ENCODE measurements around the gene PLXDC2. TPM values are rescaled to one million over a fixed set of nuclear protein-coding genes. Genes with fewer than 3 reads are reported as not detected.

The PLXDC2 gene
- total and polyA plus RNA-seq, 4 donors = 11.8 to 99.6 (median 40.8) TPM

DNA sequence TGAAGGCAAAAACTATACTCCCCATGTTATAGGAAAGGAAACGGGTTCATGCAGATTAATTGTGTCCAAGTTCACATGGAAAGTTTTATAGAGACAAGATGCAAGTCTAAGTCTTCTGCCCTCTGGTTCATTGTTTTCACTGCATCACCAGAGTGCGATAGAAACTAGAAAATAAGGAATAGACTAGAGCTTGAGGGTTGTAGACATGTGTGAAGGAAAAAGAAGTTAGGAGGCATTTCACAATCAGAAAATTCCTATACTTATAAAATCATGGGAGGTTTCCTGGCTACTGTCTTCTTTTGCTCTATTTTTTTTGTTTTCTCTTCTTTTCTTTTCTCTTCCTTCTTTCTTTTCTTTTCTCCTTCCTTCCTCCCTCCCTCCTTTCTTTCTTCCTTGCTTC is 329.8 kb downstream of the PLXDC2 start:
- ATAC-seq (ENCODE audit: insufficient read depth, low FRiP score) (no peak), DNase-seq (no peak)
- Histone ChIP-seq H3K9ac (ENCODE audit: insufficient read depth in 1 of 2, low read length in 2 of 2) (no peak overlapping the region), H3K36me3 (ENCODE audit: control insufficient read depth in 4 of 4, insufficient read depth in 4 of 4, low read length in 4 of 4) (peaks cover 0 to 19% (median 6%) of the 10 kb centered on the region in 4 donors), H3K4me1 (ENCODE audit: control insufficient read depth in 5 of 5, insufficient read depth in 5 of 5, low read length in 5 of 5) (peaks cover 0 to 4% (median 0%) of the 10 kb centered on the region in 5 donors), H3K4me3 (no peak overlapping the region), H3K27me3 (ENCODE audit: control insufficient read depth in 3 of 3, insufficient read depth in 3 of 3, low read length in 2 of 3) (no peaks in the 10 kb centered on the region), H3K27ac (ENCODE audit: low read depth in 1 of 2, low read length in 1 of 2) (no peak overlapping the region), H3K9me3 (ENCODE audit: control insufficient read depth in 4 of 4, insufficient read depth in 3 of 4, low read length in 3 of 4) (no peaks in the 10 kb centered on the region)
- 94 to 98% methylated on average over 2 of the region's 2 CpGs for WGBS, 2 donors
- TF ChIP-seq, protein P1, sequence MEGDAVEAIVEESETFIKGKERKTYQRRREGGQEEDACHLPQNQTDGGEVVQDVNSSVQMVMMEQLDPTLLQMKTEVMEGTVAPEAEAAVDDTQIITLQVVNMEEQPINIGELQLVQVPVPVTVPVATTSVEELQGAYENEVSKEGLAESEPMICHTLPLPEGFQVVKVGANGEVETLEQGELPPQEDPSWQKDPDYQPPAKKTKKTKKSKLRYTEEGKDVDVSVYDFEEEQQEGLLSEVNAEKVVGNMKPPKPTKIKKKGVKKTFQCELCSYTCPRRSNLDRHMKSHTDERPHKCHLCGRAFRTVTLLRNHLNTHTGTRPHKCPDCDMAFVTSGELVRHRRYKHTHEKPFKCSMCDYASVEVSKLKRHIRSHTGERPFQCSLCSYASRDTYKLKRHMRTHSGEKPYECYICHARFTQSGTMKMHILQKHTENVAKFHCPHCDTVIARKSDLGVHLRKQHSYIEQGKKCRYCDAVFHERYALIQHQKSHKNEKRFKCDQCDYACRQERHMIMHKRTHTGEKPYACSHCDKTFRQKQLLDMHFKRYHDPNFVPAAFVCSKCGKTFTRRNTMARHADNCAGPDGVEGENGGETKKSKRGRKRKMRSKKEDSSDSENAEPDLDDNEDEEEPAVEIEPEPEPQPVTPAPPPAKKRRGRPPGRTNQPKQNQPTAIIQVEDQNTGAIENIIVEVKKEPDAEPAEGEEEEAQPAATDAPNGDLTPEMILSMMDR (IDR thresholded peaks at IDR 0.05; ENCODE audit: control extremely low read depth, extremely low read depth) = no peak

DNA sequence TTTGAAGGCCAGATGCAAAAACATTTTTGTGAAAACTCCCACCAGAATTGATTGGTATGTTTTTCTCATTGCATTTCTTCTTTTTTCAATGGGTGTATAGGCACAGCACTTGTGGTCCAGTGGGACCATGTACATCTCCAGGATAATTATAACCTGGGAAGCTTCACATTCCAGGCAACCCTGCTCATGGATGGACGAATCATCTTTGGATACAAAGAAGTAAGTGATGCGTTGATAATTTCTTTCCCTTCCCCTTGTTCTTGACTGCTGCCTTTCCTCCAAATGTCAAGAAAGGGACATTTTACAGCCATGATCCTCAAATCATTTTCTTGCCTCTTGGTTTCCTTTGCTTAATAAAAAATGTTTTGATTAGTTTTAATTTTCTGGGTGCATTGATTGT is 331.5 kb downstream of the PLXDC2 start:
- Histone ChIP-seq H3K9ac (ENCODE audit: insufficient read depth in 1 of 2, low read length in 2 of 2) (no peak overlapping the region), H3K27me3 (ENCODE audit: control insufficient read depth in 3 of 3, insufficient read depth in 3 of 3, low read length in 2 of 3) (no peaks in the 10 kb centered on the region), H3K27ac (ENCODE audit: low read depth in 1 of 2, low read length in 1 of 2) (no peak overlapping the region), H3K4me3 (no peak overlapping the region), H3K9me3 (ENCODE audit: control insufficient read depth in 4 of 4, insufficient read depth in 3 of 4, low read length in 3 of 4) (no peaks in the 10 kb centered on the region), H3K4me1 (ENCODE audit: control insufficient read depth in 5 of 5, insufficient read depth in 5 of 5, low read length in 5 of 5) (peaks cover 0 to 4% (median 0%) of the 10 kb centered on the region in 5 donors), H3K36me3 (ENCODE audit: control insufficient read depth in 4 of 4, insufficient read depth in 4 of 4, low read length in 4 of 4) (peaks cover 0 to 19% (median 6%) of the 10 kb centered on the region in 4 donors)
- DNase-seq (no peak), ATAC-seq (ENCODE audit: insufficient read depth, low FRiP score) (no peak)
- WGBS, 2 donors = 91 to 92% methylated on average over 2 of the region's 2 CpGs
- TF ChIP-seq, protein P1 (IDR thresholded peaks at IDR 0.05; ENCODE audit: control extremely low read depth, extremely low read depth) = no peak

DNA sequence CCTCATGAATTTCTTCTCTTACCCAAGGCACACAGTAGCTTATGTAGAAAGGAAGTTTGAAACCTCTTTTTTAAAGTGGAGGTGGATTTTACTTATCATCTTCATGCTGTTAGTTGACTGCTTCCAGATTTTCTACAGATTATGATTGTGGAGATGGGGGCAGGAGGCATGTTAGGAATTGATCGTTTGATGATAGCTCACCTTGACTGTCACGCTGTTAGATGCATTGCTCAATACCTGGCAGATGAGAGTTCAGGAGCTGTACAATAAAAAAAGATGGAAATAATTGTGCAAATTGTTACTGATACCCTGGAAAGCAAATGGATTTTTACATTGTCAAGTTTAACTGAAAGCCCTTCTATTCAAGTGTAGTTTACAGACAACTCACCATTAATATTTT is 340.3 kb downstream of the PLXDC2 start:
- H3K27me3 ChIP-seq (ENCODE audit: control insufficient read depth in 3 of 3, insufficient read depth in 3 of 3, low read length in 2 of 3) = no peaks in the 10 kb centered on the region
- H3K4me1 ChIP-seq (ENCODE audit: control insufficient read depth in 5 of 5, insufficient read depth in 5 of 5, low read length in 5 of 5) = peaks cover 0 to 22% (median 0%) of the 10 kb centered on the region in 5 donors
- no peaks in the 10 kb centered on the region for H3K9me3 ChIP-seq (ENCODE audit: control insufficient read depth in 4 of 4, insufficient read depth in 3 of 4, low read length in 3 of 4)
- ATAC-seq (ENCODE audit: insufficient read depth, low FRiP score) = no peak
- TF ChIP-seq, protein P1 (IDR thresholded peaks at IDR 0.05; ENCODE audit: control extremely low read depth, extremely low read depth) = no peak
- H3K36me3 ChIP-seq (ENCODE audit: control insufficient read depth in 4 of 4, insufficient read depth in 4 of 4, low read length in 4 of 4) = peaks cover 0 to 13% (median 5%) of the 10 kb centered on the region in 4 donors
- H3K4me3 ChIP-seq = no peak overlapping the region
- no peak overlapping the region for H3K9ac ChIP-seq (ENCODE audit: insufficient read depth in 1 of 2, low read length in 2 of 2)
- H3K27ac ChIP-seq (ENCODE audit: low read depth in 1 of 2, low read length in 1 of 2) = no peak overlapping the region
- no peak for DNase-seq
- whole genome bisulfite sequencing, 2 donors = 96 to 99% methylated on average over 2 of the region's 2 CpGs

DNA sequence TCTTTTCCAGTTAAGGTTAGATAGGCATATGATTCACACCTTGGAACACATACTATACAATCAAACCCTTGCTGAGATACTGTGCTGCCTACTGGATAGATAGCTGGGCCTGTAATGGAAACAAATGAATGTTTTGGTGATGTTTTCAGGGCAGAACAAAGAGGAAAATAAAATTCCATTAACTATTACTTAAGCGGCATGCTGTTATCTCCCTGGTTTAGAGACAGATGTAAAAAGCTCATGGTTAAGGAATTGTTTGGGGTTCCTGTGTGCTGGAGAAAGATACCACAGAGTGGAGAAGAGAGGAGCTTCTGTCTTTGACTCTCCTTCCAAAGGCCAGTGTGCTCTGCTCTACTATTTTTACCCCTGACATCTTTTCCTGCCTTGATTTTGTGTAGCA is 341.1 kb downstream of the PLXDC2 start:
- H3K27ac ChIP-seq (ENCODE audit: low read depth in 1 of 2, low read length in 1 of 2) = no peak overlapping the region
- no peak overlapping the region for H3K4me3 ChIP-seq
- ATAC-seq (ENCODE audit: insufficient read depth, low FRiP score) = no peak
- WGBS, 2 donors = 93 to 100% methylated on average over 1 of the region's 1 CpG
- TF ChIP-seq, protein P1 (IDR thresholded peaks at IDR 0.05; ENCODE audit: control extremely low read depth, extremely low read depth) = no peak
- no peaks in the 10 kb centered on the region for H3K27me3 ChIP-seq (ENCODE audit: control insufficient read depth in 3 of 3, insufficient read depth in 3 of 3, low read length in 2 of 3)
- no peak overlapping the region for H3K9ac ChIP-seq (ENCODE audit: insufficient read depth in 1 of 2, low read length in 2 of 2)
- H3K36me3 ChIP-seq (ENCODE audit: control insufficient read depth in 4 of 4, insufficient read depth in 4 of 4, low read length in 4 of 4) = peaks cover 0 to 13% (median 5%) of the 10 kb centered on the region in 4 donors
- no peaks in the 10 kb centered on the region for H3K9me3 ChIP-seq (ENCODE audit: control insufficient read depth in 4 of 4, insufficient read depth in 3 of 4, low read length in 3 of 4)
- DNase-seq = no peak
- H3K4me1 ChIP-seq (ENCODE audit: control insufficient read depth in 5 of 5, insufficient read depth in 5 of 5, low read length in 5 of 5) = peaks cover 0 to 20% (median 0%) of the 10 kb centered on the region in 5 donors

All from lung (tissue), 12 donors.